ENCODE data around the gene EVX1. TPM values are rescaled to one million over a fixed set of nuclear protein-coding genes. Genes with fewer than 3 reads are reported as not detected.

The EVX1 gene
- total RNA-seq, 1 donor = not detected

DNA sequence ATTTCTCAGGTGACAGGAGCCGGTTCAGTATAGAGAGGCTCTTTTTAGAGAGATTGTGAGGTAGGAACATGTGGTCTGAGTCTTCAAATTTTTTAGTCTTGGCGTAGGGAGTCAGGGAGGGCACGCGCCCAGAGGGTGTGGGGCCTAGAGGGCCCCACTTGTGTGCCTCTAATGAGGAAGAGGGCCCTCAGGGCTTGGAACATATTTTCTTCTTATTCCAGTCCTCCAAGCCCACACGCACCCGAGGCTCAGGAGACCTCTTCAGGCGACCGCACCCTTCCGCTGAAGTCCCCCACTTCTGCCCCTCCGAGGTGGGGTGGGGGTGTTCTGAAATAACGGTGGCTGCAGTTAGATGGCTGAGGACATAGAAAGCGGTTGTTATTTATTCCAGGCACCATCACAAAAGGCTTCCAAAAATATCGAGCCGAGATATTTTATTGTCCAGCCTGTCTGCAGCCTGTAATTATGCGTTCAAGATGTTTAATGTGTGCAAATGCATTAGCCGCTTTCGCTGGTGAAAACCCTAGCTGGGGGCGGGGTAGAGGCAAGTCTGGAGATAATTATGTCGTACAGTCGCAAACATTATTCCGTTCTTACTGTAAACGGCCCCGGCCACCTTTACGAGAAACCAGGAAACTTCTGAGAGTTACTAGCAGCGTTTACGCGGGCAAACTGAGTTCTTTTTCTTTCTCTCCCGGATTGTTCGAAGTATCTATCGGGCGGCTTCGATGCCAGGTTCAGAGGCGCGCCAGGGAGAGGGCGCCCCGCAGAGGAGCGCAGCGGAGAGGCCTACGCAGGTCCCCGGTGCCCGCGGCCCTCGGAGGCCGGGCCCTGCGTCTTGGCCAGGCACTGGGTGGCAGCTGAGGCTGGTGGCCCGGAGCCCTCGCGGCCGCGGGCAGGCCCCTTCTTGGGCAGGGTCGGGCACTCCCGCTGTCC lies 29.8 kb upstream of the EVX1 start:
- Histone ChIP-seq H2AFZ (ENCODE audit: low read length) (no peak overlapping the region), H3K4me2 (ENCODE audit: insufficient read depth, low read length) (no peak overlapping the region)

DNA sequence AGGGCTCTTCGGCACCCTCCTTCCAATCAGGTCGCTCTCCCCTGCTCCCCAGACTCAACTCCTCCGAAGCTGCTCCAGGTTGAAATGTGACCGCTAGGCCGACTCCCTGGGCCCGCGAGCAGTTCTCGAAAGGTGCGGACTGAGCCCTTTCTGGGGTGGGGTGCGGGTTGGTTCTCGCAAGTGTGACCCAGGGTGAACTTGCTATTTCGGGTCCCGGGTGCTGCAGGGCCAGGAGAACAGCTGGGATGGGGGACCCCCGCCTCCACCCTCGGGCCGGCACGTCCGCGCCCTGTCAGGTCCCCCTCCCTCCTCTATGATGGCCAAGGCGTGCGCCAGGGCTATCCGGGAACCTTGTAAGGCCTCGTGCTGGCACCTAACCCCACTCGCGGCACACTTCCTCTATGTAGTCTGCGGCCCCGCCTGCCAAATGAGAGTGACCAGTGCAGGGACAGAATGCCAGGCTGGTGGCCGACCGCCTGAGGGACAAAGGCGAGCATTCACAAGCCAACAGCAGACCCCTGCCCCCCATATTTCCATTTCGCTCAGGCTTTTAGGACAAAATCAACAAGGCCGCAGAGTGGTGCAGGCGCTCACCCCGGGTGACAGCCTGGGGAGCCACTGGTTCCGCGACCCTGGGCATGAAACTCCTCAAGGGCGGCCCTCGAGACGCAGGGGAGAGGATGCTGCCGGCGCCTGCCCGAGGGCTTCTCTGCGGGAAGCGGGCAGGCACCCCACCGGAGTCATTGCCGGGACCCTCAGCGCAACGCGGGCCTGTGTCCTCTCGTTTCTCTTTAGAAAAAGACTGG lies 29.0 kb upstream of the EVX1 start:
- H3K27me3 ChIP-seq (ENCODE audit: insufficient read depth, low read length) = no peaks in the 10 kb centered on the region
- no peak overlapping the region for H3K4me3 ChIP-seq (ENCODE audit: insufficient read depth, low read length)
- no peaks in the 10 kb centered on the region for H3K36me3 ChIP-seq (ENCODE audit: insufficient read depth, low read length)
- H3K9me3 ChIP-seq (ENCODE audit: low read depth, low read length) = no peaks in the 10 kb centered on the region
- peaks cover 6% of the 10 kb centered on the region for H3K4me1 ChIP-seq (ENCODE audit: insufficient read depth, low read length)
- H4K20me1 ChIP-seq (ENCODE audit: insufficient read depth, low read length) = no peaks in the 10 kb centered on the region
- H3K27ac ChIP-seq (ENCODE audit: low read depth, low read length) = no peak overlapping the region
- TF ChIP-seq CTCF (IDR thresholded peaks at IDR 0.05; ENCODE audit: extremely low read depth, low read depth, low read length) = no peak
- no peak for DNase-seq (ENCODE audit: insufficient read length, low spot score, missing footprints)
- no peaks in the 10 kb centered on the region for H3K79me2 ChIP-seq (ENCODE audit: insufficient read depth, low read length)
- no peak overlapping the region for H3K4me2 ChIP-seq (ENCODE audit: insufficient read depth, low read length)
- H2AFZ ChIP-seq (ENCODE audit: low read length) = no peak overlapping the region

More for the DNA sequence above, 29.8 kb upstream of the EVX1 start:
- no peak for TF ChIP-seq CTCF (IDR thresholded peaks at IDR 0.05; ENCODE audit: extremely low read depth, low read depth, low read length)
- H3K9me3 ChIP-seq (ENCODE audit: low read depth, low read length) = no peaks in the 10 kb centered on the region
- H3K4me3 ChIP-seq (ENCODE audit: insufficient read depth, low read length) = no peak overlapping the region
- H3K27me3 ChIP-seq (ENCODE audit: insufficient read depth, low read length) = no peaks in the 10 kb centered on the region
- no peak overlapping the region for H3K27ac ChIP-seq (ENCODE audit: low read depth, low read length)
- H3K36me3 ChIP-seq (ENCODE audit: insufficient read depth, low read length) = no peaks in the 10 kb centered on the region
- no peak for DNase-seq (ENCODE audit: insufficient read length, low spot score, missing footprints)
- H3K4me1 ChIP-seq (ENCODE audit: insufficient read depth, low read length) = peaks cover 6% of the 10 kb centered on the region
- H3K79me2 ChIP-seq (ENCODE audit: insufficient read depth, low read length) = no peaks in the 10 kb centered on the region
- no peaks in the 10 kb centered on the region for H4K20me1 ChIP-seq (ENCODE audit: insufficient read depth, low read length)

DNA sequence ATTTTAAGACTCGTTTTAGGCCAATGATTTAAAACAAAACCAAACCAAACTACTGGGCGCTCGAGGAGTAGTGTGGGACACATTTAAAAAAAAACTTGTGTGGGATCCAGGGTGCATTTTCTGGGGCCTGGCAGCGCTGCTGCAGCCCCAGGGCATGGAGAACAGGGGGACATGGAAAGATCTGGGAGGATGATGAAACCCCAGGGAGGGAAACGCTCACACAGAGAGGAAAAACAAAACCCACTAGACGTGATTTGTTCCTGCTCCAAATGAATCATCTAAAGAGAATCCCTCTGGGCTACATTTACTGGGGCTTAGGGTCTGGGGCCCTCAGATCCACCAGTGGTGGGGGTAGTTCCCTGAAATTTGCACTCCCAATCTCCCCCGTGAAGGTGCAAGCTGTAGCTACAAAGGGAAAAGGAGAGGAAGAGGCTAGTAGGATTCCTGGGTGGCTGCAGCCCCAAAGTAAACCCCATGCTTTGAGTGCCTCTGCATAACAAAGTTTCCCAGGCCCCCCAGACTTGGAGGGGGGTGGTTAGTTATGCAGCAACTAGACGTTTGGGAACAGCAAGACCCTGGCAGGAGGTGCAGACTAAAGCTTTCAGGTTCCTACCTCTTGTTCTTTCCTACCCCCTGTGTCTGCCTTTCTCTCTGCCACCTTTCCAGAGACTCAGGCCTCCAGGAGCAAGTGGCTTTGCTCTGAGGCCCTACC lies 28.2 kb upstream of the EVX1 start:
- H3K4me3 ChIP-seq (ENCODE audit: insufficient read depth, low read length) = no peak overlapping the region
- H3K9me3 ChIP-seq (ENCODE audit: low read depth, low read length) = no peaks in the 10 kb centered on the region
- H3K4me1 ChIP-seq (ENCODE audit: insufficient read depth, low read length) = peaks cover 6% of the 10 kb centered on the region
- no peak overlapping the region for H3K27ac ChIP-seq (ENCODE audit: low read depth, low read length)
- H2AFZ ChIP-seq (ENCODE audit: low read length) = no peak overlapping the region
- H3K79me2 ChIP-seq (ENCODE audit: insufficient read depth, low read length) = no peaks in the 10 kb centered on the region
- H3K4me2 ChIP-seq (ENCODE audit: insufficient read depth, low read length) = no peak overlapping the region
- TF ChIP-seq CTCF (IDR thresholded peaks at IDR 0.05; ENCODE audit: extremely low read depth, low read depth, low read length) = no peak
- H3K27me3 ChIP-seq (ENCODE audit: insufficient read depth, low read length) = no peaks in the 10 kb centered on the region
- H3K36me3 ChIP-seq (ENCODE audit: insufficient read depth, low read length) = no peaks in the 10 kb centered on the region
- H4K20me1 ChIP-seq (ENCODE audit: insufficient read depth, low read length) = no peaks in the 10 kb centered on the region
- DNase-seq (ENCODE audit: insufficient read length, low spot score, missing footprints) = peak; percentile 72

Measured in osteoblast (primary cell).